HepG2 (cell line): ENCODE data around the gene STK40. TPM values are rescaled to one million over a fixed set of nuclear protein-coding genes. Genes with fewer than 3 reads are reported as not detected.

Experiments
- HDAC2 ChIP-seq: sonication (generic); formaldehyde crosslinking; IDR thresholded peaks from 2 replicates; pipeline ENCODE4 v1.4.0; 2020; ENCODE audit warnings: missing genetic modification reagents
- HMG20A ChIP-seq: IDR thresholded peaks from 2 replicates; pipeline ENCODE4 v1.6.1; 2016; ENCODE audit warnings: borderline replicate concordance
- STAG1 ChIP-seq: sonication (generic); formaldehyde crosslinking; IDR thresholded peaks from 2 replicates; pipeline ENCODE4 v1.4.0; 2020; ENCODE audit warnings: missing genetic modification reagents
- ZBTB1 ChIP-seq: sonication (generic); formaldehyde crosslinking; IDR thresholded peaks from 2 replicates; pipeline ENCODE4 v1.4.0; 2020; ENCODE audit warnings: missing genetic modification reagents, borderline replicate concordance
- ZNF317 ChIP-seq: sonication (generic); formaldehyde crosslinking; IDR thresholded peaks from 2 replicates; pipeline ENCODE4 v1.5.0; 2020; ENCODE audit warnings: mild to moderate bottlenecking, missing genetic modification reagents
- ZNF724P ChIP-seq: sonication (generic); formaldehyde crosslinking; IDR thresholded peaks from 2 replicates; pipeline ENCODE4 v1.8.0; 2022; ENCODE audit warnings: missing genetic modification reagents, borderline replicate concordance
- ZNF850 ChIP-seq: sonication (generic); formaldehyde crosslinking; conservative IDR thresholded peaks from 2 replicates; pipeline ENCODE4 v1.9.0; 2021; ENCODE audit warnings: mild to moderate bottlenecking, missing genetic modification reagents
- polyA plus RNA-seq, 8 experiments: library from polyadenylated mRNA; depleted of rRNA in 3 of 8; stranded (reverse) in 7 of 8; unstranded in 1 of 8; fragments of >200 nt; fragmentation: Illumina TruSeq in 4 of 8; extraction: Trizol in 4 of 8; gene quantifications; 2 replicates each; pipeline versions ENCODE4 v1.2.1 to v1.2.3, GENCODE V29; 2011 to 2016; ENCODE audit warnings: low read depth in 4 of 8, missing spikeins in 1 of 8, mixed read lengths in 1 of 8; ENCODE audit not compliant: insufficient read depth in 1 of 8
- total RNA-seq, 5 experiments: library from RNA; depleted of rRNA; stranded (reverse); fragments of >200 nt; fragmentation: Illumina TruSeq; extraction: Trizol; gene quantifications; 2 replicates each; pipeline ENCODE4 v1.2.3, GENCODE V29; 2016; ENCODE audit warnings: low read depth in 1 of 5
- TF ChIP-seq, protein P1 (sequence below): sonication (generic); formaldehyde crosslinking; IDR thresholded peaks from 2 replicates; pipeline ENCODE4 v1.4.0; 2020; ENCODE audit warnings: mild to moderate bottlenecking, missing genetic modification reagents
- TF ChIP-seq, protein P2 (sequence below): sonication (generic); formaldehyde crosslinking; IDR thresholded peaks from 2 replicates; pipeline ENCODE4 v1.4.0; 2020; ENCODE audit warnings: missing genetic modification reagents, borderline replicate concordance

The STK40 gene
- total and polyA plus RNA-seq, 2 of the 13 experiments (the other 11 are each of a cell fraction or from before 2014, with no cell fraction given) = 33.8 to 35.1 TPM

DNA sequence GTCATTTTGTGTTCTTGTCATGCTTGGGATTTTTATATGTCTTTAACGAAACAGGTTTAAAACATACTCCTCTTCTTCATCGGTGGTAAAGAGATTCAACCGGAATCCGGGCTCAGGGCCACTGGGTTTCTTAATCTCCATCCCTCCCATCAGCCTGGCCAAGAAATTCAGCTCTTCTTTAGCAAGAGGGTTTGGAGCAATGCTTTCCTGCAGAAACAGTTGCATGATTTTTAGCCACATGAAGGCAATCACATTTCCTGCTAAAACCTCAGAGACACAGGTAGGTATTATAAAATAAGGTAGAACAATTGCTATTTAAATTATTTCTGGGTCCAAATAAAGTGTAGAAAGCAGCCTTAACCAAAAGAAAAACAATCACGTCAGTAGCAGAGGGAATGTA is 34.7 kb upstream of the STK40 start (continued):
- TF ChIP-seq ZNF317 (CRISPR knock-in tag) (no peak), ZBTB1 (CRISPR knock-in tag) (no peak), HDAC2 (CRISPR knock-in tag) (no peak), HMG20A (CRISPR knock-in tag) (no peak), ZNF850 (no peak), ZNF724P (CRISPR knock-in tag) (no peak), STAG1 (CRISPR knock-in tag) (no peak)
- TF ChIP-seq, protein P1, sequence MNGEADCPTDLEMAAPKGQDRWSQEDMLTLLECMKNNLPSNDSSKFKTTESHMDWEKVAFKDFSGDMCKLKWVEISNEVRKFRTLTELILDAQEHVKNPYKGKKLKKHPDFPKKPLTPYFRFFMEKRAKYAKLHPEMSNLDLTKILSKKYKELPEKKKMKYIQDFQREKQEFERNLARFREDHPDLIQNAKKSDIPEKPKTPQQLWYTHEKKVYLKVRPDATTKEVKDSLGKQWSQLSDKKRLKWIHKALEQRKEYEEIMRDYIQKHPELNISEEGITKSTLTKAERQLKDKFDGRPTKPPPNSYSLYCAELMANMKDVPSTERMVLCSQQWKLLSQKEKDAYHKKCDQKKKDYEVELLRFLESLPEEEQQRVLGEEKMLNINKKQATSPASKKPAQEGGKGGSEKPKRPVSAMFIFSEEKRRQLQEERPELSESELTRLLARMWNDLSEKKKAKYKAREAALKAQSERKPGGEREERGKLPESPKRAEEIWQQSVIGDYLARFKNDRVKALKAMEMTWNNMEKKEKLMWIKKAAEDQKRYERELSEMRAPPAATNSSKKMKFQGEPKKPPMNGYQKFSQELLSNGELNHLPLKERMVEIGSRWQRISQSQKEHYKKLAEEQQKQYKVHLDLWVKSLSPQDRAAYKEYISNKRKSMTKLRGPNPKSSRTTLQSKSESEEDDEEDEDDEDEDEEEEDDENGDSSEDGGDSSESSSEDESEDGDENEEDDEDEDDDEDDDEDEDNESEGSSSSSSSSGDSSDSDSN (CRISPR knock-in tag) = no peak
- TF ChIP-seq, protein P2, sequence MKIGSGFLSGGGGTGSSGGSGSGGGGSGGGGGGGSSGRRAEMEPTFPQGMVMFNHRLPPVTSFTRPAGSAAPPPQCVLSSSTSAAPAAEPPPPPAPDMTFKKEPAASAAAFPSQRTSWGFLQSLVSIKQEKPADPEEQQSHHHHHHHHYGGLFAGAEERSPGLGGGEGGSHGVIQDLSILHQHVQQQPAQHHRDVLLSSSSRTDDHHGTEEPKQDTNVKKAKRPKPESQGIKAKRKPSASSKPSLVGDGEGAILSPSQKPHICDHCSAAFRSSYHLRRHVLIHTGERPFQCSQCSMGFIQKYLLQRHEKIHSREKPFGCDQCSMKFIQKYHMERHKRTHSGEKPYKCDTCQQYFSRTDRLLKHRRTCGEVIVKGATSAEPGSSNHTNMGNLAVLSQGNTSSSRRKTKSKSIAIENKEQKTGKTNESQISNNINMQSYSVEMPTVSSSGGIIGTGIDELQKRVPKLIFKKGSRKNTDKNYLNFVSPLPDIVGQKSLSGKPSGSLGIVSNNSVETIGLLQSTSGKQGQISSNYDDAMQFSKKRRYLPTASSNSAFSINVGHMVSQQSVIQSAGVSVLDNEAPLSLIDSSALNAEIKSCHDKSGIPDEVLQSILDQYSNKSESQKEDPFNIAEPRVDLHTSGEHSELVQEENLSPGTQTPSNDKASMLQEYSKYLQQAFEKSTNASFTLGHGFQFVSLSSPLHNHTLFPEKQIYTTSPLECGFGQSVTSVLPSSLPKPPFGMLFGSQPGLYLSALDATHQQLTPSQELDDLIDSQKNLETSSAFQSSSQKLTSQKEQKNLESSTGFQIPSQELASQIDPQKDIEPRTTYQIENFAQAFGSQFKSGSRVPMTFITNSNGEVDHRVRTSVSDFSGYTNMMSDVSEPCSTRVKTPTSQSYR (CRISPR knock-in tag) = no peak
- TF ChIP-seq, all 625 proteins: peak for 0
